ENCODE results near the gene AJM1. TPM values are rescaled to one million over a fixed set of nuclear protein-coding genes. Genes with fewer than 3 reads are reported as not detected.
A peak's percentile ranks its signal among the peaks of the same experiment; 100 is the strongest.

AJM1 gene
- polyA plus RNA-seq, 2 of the 4 experiments (the other 2 are of a cell fraction): 0.76 to 3.0 TPM

- no peak for TF ChIP-seq ELK1 (IDR thresholded peaks at IDR 0.05; ENCODE audit: low read depth, low read length)
- peak; percentile 72 for TF ChIP-seq POLR2AphosphoS2 (conservative IDR thresholded peaks at IDR 0.05; ENCODE audit: low read length)
- no peak for TF ChIP-seq REST (IDR thresholded peaks at IDR 0.05)
- TF ChIP-seq TFCP2L1 (CRISPR knock-in tag; IDR thresholded peaks at IDR 0.05): 0 out of 2 replicates have a peak, but pooled peaks have one; percentile 41
Observed at GRCh38 chr9:136849038-136849959, 7.0 kb downstream of the AJM1 start, which contains the start of gene PHPT1 (continued).

- 39% methylated on average over 30 of the region's 43 CpGs for WGBS (ENCODE audit: missing lambda C conversion rate)
- no peak for FAIRE-seq
- Histone ChIP-seq H3K4me2 (peak overlapping the region; percentile 86), H3K4me1 (peaks cover 31% of the 10 kb centered on the region), H3K27ac (peak overlapping the region; percentile 96 to 97), H3K9me3 (no peaks in the 10 kb centered on the region), H3K4me3 (peak overlapping the region; percentile 87)
- 0 out of 6 replicates have a peak, but pooled peaks of 1 of the 2 experiments have one; percentile 0 for ATAC-seq
- POLR2A ChIA-PET: interaction anchor here (0.7 to 1.0 kb wide), 2 partner anchors 10 to 34 kb away, joined by 3 to 4 read pairs; no protein-coding TSS in a partner anchor
- TF ChIP-seq BCL3 (IDR thresholded peaks at IDR 0.05) (0 out of 3 replicates have a peak, but pooled peaks have one; percentile 11), REST (IDR thresholded peaks at IDR 0.05) (no peak), PBX3 (IDR thresholded peaks at IDR 0.05) (peak; percentile 42; the same call in 1 of the 2 replicates)
- CTCF ChIA-PET: interaction anchor here (0.6 to 1.3 kb wide), 4 partner anchors 31 to 736 kb away, joined by 3 to 5 read pairs (median 4); no protein-coding TSS in a partner anchor
- DNase-seq (ENCODE audit: low read depth in 1 of 2, low spot score in 1 of 2): no peak
Observed at GRCh38 chr9:136849960-136850865, 7.9 kb downstream of the AJM1 start.
